ENCODE measurements around the gene FOS.

FOS gene

DNA sequence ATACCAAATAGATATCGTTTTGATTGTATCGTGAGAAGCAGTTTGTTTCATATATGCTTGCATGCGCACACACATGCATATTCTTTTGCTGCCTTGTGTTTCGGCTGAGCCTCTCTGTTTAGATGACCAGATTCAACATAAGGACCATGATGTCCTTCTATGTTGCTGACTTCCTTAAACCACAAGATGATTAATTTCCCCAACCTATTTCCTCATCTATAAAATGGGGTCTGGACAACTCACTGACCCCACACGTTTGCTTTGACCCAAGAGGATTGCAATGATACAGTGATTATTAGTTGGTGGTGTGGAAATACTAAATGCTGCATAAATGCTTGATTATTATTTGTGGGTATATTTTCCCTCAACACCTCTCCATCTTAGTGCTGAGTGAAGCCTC lies 16.8 kb upstream of the FOS start:
- Histone ChIP-seq H3K27ac (ENCODE audit: low read depth, low read length) (no peak overlapping the region), H3K36me3 (ENCODE audit: control insufficient read depth in 1 of 2, insufficient read depth in 2 of 2, low read length in 2 of 2) (no peaks in the 10 kb centered on the region), H3K27me3 (ENCODE audit: control insufficient read depth in 1 of 2, insufficient read depth in 2 of 2, low read length in 2 of 2) (no peaks in the 10 kb centered on the region), H3K9me3 (ENCODE audit: control insufficient read depth in 1 of 2, low read length in 2 of 2) (no peaks in the 10 kb centered on the region), H3K4me1 (ENCODE audit: control insufficient read depth in 1 of 2, insufficient read depth in 2 of 2, low read length in 2 of 2) (peaks cover 21 to 36% of the 10 kb centered on the region in 2 donors), H3K4me3 (ENCODE audit: low read depth in 1 of 2, low read length in 2 of 2) (no peak overlapping the region), H3K9ac (ENCODE audit: low read depth in 1 of 2, low read length in 2 of 2) (no peak overlapping the region)

DNA sequence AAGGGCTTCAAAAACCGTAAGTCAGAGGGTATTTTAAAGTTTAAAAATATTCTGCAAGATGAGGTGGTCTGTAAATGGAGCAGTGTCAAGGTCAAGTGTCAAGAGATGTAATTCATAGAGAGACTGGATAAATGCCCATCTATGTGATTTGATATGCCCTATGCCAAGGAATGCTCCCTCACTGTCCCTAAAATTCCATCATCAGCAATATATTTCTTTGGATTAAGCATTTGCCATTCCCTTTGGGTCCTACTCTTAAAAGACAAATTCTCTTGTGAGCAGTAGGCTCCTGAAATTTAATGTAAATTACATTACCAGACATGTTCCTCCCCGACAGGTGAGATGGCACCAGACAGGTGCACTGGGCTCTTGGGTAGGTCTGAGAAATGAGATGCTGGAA lies 16.0 kb upstream of the FOS start:
- Histone ChIP-seq H3K36me3 (ENCODE audit: control insufficient read depth in 1 of 2, insufficient read depth in 2 of 2, low read length in 2 of 2) (no peaks in the 10 kb centered on the region), H3K27ac (ENCODE audit: low read depth, low read length) (no peak overlapping the region), H3K9me3 (ENCODE audit: control insufficient read depth in 1 of 2, low read length in 2 of 2) (no peaks in the 10 kb centered on the region), H3K4me3 (ENCODE audit: low read depth in 1 of 2, low read length in 2 of 2) (no peak overlapping the region), H3K4me1 (ENCODE audit: control insufficient read depth in 1 of 2, insufficient read depth in 2 of 2, low read length in 2 of 2) (peaks cover 21 to 31% of the 10 kb centered on the region in 2 donors), H3K27me3 (ENCODE audit: control insufficient read depth in 1 of 2, insufficient read depth in 2 of 2, low read length in 2 of 2) (no peaks in the 10 kb centered on the region), H3K9ac (ENCODE audit: low read depth in 1 of 2, low read length in 2 of 2) (no peak overlapping the region)

DNA sequence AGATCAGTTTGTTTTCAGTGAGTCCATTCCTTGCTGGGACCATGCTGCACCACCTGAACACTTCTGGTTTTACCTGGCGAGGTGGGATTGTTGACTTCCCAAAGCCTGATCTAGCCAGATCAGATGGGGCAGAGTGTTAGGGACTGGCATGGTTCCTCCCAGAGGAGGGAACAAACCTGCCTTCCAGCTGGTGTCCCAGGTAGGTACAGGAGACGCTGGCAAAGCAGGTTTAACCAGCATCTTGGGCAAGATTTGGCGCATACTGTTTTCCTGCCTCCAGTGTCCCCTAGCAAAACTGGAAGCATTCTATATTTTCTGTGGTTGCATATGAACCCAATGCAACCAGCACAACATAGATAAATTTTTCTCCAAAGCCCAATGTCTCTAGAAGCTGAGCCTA lies 14.6 kb upstream of the FOS start:
- H3K4me1 ChIP-seq (ENCODE audit: control insufficient read depth in 1 of 2, insufficient read depth in 2 of 2, low read length in 2 of 2), result peaks cover 12 to 24% of the 10 kb centered on the region in 2 donors
- H3K4me3 ChIP-seq (ENCODE audit: low read depth in 1 of 2, low read length in 2 of 2), result no peak overlapping the region
- no peak overlapping the region for H3K9ac ChIP-seq (ENCODE audit: low read depth in 1 of 2, low read length in 2 of 2)
- H3K27ac ChIP-seq (ENCODE audit: low read depth, low read length), result no peak overlapping the region
- H3K27me3 ChIP-seq (ENCODE audit: control insufficient read depth in 1 of 2, insufficient read depth in 2 of 2, low read length in 2 of 2), result no peaks in the 10 kb centered on the region
- no peaks in the 10 kb centered on the region for H3K9me3 ChIP-seq (ENCODE audit: control insufficient read depth in 1 of 2, low read length in 2 of 2)
- H3K36me3 ChIP-seq (ENCODE audit: control insufficient read depth in 1 of 2, insufficient read depth in 2 of 2, low read length in 2 of 2), result no peaks in the 10 kb centered on the region

DNA sequence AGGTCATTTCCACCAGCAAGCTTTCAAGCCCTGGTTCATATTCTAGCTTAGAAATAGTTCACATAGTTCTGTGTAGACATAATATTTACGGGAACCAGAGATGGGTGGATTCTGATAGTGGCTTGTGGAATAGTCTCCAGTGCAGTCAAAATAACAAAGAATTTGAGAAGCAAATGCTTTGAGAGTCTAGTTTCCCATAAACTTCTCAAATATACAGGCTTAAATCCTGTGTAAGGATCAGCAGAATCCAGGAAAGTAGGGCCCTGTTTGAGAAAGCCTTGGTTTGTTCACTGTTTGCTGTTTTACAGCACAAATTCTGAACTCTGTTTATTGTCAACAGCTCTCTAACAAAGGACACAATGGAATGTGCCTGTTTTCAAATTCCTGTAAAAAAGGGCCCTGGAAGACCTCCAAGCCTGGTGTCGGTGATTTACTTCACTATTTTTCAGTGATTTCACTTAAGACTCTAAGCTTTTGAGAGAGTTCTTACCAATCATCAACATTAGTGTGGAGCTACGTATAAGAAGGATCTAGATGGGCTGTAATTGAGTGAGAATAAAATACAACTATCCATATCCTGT lies 11.4 kb upstream of the FOS start:
- H3K27me3 ChIP-seq (ENCODE audit: control insufficient read depth in 1 of 2, insufficient read depth in 2 of 2, low read length in 2 of 2), result no peaks in the 10 kb centered on the region
- no peaks in the 10 kb centered on the region for H3K36me3 ChIP-seq (ENCODE audit: control insufficient read depth in 1 of 2, insufficient read depth in 2 of 2, low read length in 2 of 2)
- H3K27ac ChIP-seq (ENCODE audit: low read depth, low read length), result peak overlapping the region; percentile 41
- peaks cover 0 to 12% of the 10 kb centered on the region in 2 donors for H3K4me1 ChIP-seq (ENCODE audit: control insufficient read depth in 1 of 2, insufficient read depth in 2 of 2, low read length in 2 of 2)
- no peaks in the 10 kb centered on the region for H3K9me3 ChIP-seq (ENCODE audit: control insufficient read depth in 1 of 2, low read length in 2 of 2)
- H3K9ac ChIP-seq (ENCODE audit: low read depth in 1 of 2, low read length in 2 of 2), result peak overlapping the region in 1 of 2 donors; percentile 27
- no peak overlapping the region for H3K4me3 ChIP-seq (ENCODE audit: low read depth in 1 of 2, low read length in 2 of 2)

DNA sequence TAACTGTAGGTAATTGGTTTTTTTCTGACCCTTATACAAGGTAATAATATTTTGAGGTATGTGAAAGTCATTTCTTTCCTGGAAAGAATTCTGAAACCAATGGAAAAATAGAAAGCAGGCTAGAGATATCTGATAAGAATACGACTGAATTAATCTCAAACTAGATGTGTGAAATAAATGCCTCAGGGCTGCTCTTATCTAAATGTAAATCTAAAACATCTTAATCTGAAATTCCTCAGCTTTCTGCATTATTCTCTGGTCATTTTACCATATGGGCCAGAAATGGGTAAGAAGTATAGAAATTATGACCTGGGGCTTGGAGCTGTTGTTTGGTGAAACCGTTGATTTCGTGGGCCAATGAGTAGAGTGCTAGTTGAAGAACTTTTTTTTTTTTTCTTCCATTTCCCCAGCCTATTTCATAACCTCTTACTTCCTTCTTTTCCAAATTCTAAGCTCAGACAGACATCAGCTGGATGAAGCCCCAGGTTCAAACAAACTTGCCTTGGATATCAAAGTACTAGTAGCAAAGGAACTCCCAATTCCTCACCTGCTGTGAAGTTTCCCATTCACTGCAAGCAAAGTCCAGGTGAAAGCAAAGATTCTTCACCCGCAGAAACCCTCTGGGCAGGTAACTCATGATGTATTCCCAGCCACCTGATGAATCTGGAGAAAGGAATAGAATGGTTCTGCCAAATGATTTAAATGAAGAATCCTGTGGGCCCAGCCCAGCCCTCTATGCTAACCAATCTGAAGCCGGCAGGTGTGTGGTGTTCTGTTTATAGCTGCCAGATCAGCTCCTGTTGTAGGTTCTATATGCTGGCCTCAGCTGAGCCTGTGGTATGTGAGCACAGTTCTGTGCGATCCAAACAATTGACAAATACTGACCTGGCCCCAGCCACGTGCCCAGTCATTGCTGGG lies 9.7 kb upstream of the FOS start:
- H3K27ac ChIP-seq (ENCODE audit: low read depth, low read length), result no peak overlapping the region
- H3K4me3 ChIP-seq (ENCODE audit: low read depth in 1 of 2, low read length in 2 of 2), result no peak overlapping the region
- no peaks in the 10 kb centered on the region for H3K36me3 ChIP-seq (ENCODE audit: control insufficient read depth in 1 of 2, insufficient read depth in 2 of 2, low read length in 2 of 2)
- no peak overlapping the region for H3K9ac ChIP-seq (ENCODE audit: low read depth in 1 of 2, low read length in 2 of 2)
- no peaks in the 10 kb centered on the region for H3K9me3 ChIP-seq (ENCODE audit: control insufficient read depth in 1 of 2, low read length in 2 of 2)
- H3K4me1 ChIP-seq (ENCODE audit: control insufficient read depth in 1 of 2, insufficient read depth in 2 of 2, low read length in 2 of 2), result peaks cover 0 to 13% of the 10 kb centered on the region in 2 donors
- H3K27me3 ChIP-seq (ENCODE audit: control insufficient read depth in 1 of 2, insufficient read depth in 2 of 2, low read length in 2 of 2), result no peaks in the 10 kb centered on the region

DNA sequence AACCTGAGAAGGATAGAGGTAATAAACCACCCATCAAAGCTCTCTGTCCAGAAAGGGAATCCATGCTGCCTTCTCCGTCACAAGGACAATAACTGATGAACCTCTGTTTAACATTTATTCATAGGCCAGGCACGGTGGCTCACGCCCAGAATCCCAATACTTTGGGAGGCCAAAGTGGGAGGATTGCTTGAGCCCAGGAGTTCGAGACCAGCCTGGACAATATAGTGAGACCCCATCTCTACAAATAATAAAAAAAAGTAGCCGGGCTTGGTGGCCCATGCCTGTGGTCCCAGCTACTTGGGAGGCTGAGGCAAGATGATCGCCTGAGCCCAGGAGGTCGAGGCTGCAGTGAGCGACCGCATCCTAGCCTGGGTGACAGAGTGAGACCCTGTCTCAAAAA lies 7.1 kb upstream of the FOS start:
- no peak overlapping the region for H3K27ac ChIP-seq (ENCODE audit: low read depth, low read length)
- H3K4me3 ChIP-seq (ENCODE audit: low read depth in 1 of 2, low read length in 2 of 2), result no peak overlapping the region
- no peaks in the 10 kb centered on the region for H3K27me3 ChIP-seq (ENCODE audit: control insufficient read depth in 1 of 2, insufficient read depth in 2 of 2, low read length in 2 of 2)
- no peaks in the 10 kb centered on the region for H3K36me3 ChIP-seq (ENCODE audit: control insufficient read depth in 1 of 2, insufficient read depth in 2 of 2, low read length in 2 of 2)
- no peaks in the 10 kb centered on the region for H3K9me3 ChIP-seq (ENCODE audit: control insufficient read depth in 1 of 2, low read length in 2 of 2)
- H3K9ac ChIP-seq (ENCODE audit: low read depth in 1 of 2, low read length in 2 of 2), result no peak overlapping the region
- H3K4me1 ChIP-seq (ENCODE audit: control insufficient read depth in 1 of 2, insufficient read depth in 2 of 2, low read length in 2 of 2), result peaks cover 11 to 14% of the 10 kb centered on the region in 2 donors

DNA sequence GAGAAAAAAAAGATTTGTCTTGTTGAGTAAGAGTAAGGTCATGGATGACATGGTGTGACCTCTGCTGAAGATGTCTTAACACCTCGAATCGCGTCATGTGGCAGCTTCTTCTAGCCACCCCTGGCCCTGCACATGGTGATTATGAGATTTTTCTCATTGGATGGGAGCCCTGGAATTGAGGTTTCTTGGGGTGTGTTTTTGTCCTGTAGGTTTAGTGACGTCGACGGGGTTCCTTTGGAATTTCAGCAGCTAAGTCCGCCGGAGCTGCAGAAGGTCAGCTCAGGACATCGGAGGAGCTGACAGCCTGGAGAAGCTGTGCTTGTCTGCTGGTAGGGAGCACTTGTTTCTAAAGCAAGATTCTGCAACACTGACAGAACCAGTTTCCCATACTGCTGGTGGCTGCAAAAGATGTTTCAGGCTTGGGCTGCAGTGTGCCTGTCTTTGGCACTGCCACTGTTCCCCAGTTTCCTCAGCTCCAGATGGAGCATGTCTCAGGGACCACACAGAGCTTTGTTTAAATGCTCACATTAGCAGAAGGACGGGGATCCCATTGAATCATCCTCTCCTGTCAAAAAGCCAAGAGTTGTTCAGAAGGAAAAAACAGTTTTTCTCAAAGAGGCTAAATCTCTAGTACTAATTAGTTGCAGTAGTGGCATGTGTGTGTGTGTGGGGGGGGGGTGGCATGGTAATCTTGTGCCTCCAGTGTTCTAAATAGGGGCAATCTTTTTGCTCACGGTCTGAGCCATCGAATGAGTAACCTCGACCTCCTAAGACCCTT lies 5.2 kb upstream of the FOS start:
- no peaks in the 10 kb centered on the region for H3K9me3 ChIP-seq (ENCODE audit: control insufficient read depth in 1 of 2, low read length in 2 of 2)
- H3K4me1 ChIP-seq (ENCODE audit: control insufficient read depth in 1 of 2, insufficient read depth in 2 of 2, low read length in 2 of 2), result peaks cover 17 to 19% of the 10 kb centered on the region in 2 donors
- H3K36me3 ChIP-seq (ENCODE audit: control insufficient read depth in 1 of 2, insufficient read depth in 2 of 2, low read length in 2 of 2), result no peaks in the 10 kb centered on the region
- no peaks in the 10 kb centered on the region for H3K27me3 ChIP-seq (ENCODE audit: control insufficient read depth in 1 of 2, insufficient read depth in 2 of 2, low read length in 2 of 2)
- H3K27ac ChIP-seq (ENCODE audit: low read depth, low read length), result no peak overlapping the region
- H3K4me3 ChIP-seq (ENCODE audit: low read depth in 1 of 2, low read length in 2 of 2), result no peak overlapping the region
- H3K9ac ChIP-seq (ENCODE audit: low read depth in 1 of 2, low read length in 2 of 2), result no peak overlapping the region

DNA sequence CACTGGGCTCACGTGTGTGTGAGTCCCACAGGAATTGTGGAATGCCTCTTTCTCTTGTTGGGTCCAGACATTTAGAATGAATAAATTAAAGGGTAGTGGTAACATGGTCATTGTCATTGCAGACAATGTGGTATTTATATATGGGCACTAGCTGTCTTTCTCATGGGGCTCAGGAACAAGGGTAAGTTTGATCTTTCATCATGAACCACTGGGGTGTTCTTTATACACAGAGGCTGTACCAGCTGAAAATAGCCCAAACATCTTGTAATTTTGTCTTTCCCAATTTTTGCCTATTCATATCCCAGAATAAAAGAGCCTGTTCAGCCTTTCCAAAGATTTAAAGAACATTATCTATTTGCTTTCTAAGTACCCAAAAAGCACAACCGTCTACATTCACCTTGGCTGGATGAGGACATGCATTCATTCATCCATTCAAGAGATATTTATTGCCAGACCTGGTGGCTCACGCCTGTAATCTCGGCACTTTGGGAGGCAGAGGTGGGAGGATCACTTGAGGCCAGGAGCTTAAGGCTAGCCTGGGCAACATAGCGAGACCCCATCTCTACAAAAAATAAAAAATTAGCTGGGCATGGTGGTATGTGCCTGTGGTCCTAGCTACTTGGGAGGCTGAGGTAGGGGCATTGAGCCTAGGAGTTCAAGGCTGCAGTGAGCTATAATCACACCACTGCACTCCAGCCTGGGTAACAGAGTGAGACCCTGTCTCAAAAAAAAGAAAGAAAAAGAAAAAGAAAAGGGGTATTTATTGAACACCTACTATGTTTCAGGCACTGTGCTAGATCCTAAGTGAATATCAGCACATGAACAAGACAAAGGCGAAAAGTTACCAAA lies 4.4 kb upstream of the FOS start:
- Histone ChIP-seq H3K4me1 (ENCODE audit: control insufficient read depth in 1 of 2, insufficient read depth in 2 of 2, low read length in 2 of 2) (peaks cover 13 to 19% of the 10 kb centered on the region in 2 donors), H3K9me3 (ENCODE audit: control insufficient read depth in 1 of 2, low read length in 2 of 2) (no peaks in the 10 kb centered on the region), H3K9ac (ENCODE audit: low read depth in 1 of 2, low read length in 2 of 2) (no peak overlapping the region), H3K4me3 (ENCODE audit: low read depth in 1 of 2, low read length in 2 of 2) (no peak overlapping the region), H3K27ac (ENCODE audit: low read depth, low read length) (no peak overlapping the region), H3K36me3 (ENCODE audit: control insufficient read depth in 1 of 2, insufficient read depth in 2 of 2, low read length in 2 of 2) (no peaks in the 10 kb centered on the region), H3K27me3 (ENCODE audit: control insufficient read depth in 1 of 2, insufficient read depth in 2 of 2, low read length in 2 of 2) (no peaks in the 10 kb centered on the region)

DNA sequence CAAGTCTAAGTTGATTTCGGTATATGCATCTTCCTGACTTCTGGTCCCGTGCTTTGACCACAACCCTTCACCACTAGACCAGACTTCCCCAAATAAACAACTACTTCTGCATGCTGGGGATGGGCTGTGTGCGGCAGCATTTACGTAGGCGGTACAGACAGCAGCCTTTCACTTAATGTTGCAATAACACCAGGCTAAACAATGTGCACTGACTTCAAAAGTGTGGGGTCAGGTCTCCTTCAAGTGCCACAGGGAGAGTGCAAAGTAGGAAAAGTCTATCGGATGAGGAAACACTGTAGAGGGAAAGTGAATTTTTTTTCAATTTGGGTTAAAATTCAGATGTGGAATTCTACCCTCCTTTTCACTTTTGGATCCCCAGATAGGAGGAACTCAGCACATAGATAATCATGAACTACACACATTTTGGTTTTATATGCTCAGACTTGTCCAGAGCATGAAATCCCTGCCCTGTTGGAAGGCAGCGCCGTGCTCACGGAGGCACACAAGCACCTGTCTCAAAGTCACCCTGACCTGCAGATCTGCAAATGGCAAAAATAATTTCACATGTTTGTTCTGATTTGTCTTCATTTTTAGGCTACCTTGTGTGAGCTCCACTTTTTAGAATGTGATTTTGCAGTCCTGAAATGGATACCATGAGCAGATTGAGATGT lies 3.6 kb upstream of the FOS start:
- H3K27ac ChIP-seq (ENCODE audit: low read depth, low read length), result no peak overlapping the region
- no peaks in the 10 kb centered on the region for H3K27me3 ChIP-seq (ENCODE audit: control insufficient read depth in 1 of 2, insufficient read depth in 2 of 2, low read length in 2 of 2)
- H3K9ac ChIP-seq (ENCODE audit: low read depth in 1 of 2, low read length in 2 of 2), result no peak overlapping the region
- no peak overlapping the region for H3K4me3 ChIP-seq (ENCODE audit: low read depth in 1 of 2, low read length in 2 of 2)
- H3K4me1 ChIP-seq (ENCODE audit: control insufficient read depth in 1 of 2, insufficient read depth in 2 of 2, low read length in 2 of 2), result peaks cover 12 to 25% of the 10 kb centered on the region in 2 donors
- peaks cover 1 to 6% of the 10 kb centered on the region in 2 donors for H3K36me3 ChIP-seq (ENCODE audit: control insufficient read depth in 1 of 2, insufficient read depth in 2 of 2, low read length in 2 of 2)
- no peaks in the 10 kb centered on the region for H3K9me3 ChIP-seq (ENCODE audit: control insufficient read depth in 1 of 2, low read length in 2 of 2)
